Measurements from ENCODE around the gene SPATA17. TPM values are rescaled to one million over a fixed set of nuclear protein-coding genes. Genes with fewer than 3 reads are reported as not detected.

SPATA17 gene
- total and polyA plus RNA-seq, 2 experiments from 2014 or later = 1.00 to 2.9 TPM

GRCh38 chr1:217712925-217713597 is 81.9 kb downstream of the SPATA17 start:
- DNase-seq (ENCODE audit: low spot score) = no peak
- Histone ChIP-seq H3K79me2 (no peaks in the 10 kb centered on the region), H2AFZ (no peak overlapping the region), H3K9me3 (ENCODE audit: low read depth) (no peaks in the 10 kb centered on the region), H3K4me1 (ENCODE audit: insufficient read depth) (no peaks in the 10 kb centered on the region), H3K36me3 (replicated peaks; ENCODE audit: insufficient read depth, low read depth) (no peaks in the 10 kb centered on the region), H3K4me2 (no peak overlapping the region), H3K27ac (no peak overlapping the region), H3K9me2 (replicated peaks; ENCODE audit: insufficient read depth) (no peaks in the 10 kb centered on the region), H3K4me3 (no peak overlapping the region), H3K27me3 (no peaks in the 10 kb centered on the region), H4K20me1 (ENCODE audit: insufficient read depth, poor library complexity, severe bottlenecking) (no peaks in the 10 kb centered on the region)
- WGBS (ENCODE audit: low lambda C conversion rate, missing lambda C conversion rate) = 84% methylated on average over 5 of the region's 5 CpGs
- TF ChIP-seq, protein P1, sequence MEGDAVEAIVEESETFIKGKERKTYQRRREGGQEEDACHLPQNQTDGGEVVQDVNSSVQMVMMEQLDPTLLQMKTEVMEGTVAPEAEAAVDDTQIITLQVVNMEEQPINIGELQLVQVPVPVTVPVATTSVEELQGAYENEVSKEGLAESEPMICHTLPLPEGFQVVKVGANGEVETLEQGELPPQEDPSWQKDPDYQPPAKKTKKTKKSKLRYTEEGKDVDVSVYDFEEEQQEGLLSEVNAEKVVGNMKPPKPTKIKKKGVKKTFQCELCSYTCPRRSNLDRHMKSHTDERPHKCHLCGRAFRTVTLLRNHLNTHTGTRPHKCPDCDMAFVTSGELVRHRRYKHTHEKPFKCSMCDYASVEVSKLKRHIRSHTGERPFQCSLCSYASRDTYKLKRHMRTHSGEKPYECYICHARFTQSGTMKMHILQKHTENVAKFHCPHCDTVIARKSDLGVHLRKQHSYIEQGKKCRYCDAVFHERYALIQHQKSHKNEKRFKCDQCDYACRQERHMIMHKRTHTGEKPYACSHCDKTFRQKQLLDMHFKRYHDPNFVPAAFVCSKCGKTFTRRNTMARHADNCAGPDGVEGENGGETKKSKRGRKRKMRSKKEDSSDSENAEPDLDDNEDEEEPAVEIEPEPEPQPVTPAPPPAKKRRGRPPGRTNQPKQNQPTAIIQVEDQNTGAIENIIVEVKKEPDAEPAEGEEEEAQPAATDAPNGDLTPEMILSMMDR (IDR thresholded peaks at IDR 0.05; ENCODE audit: poor library complexity) = no peak
- TF ChIP-seq EZH2phosphoT487 (IDR thresholded peaks at IDR 0.05; ENCODE audit: low read depth, severe bottlenecking, unreplicated experiment) (no peak), EZH2 (IDR thresholded peaks at IDR 0.05; ENCODE audit: borderline replicate concordance) (no peak)

GRCh38 chr1:217715681-217716080 is 84.5 kb downstream of the SPATA17 start:
- Histone ChIP-seq H3K4me3 (no peak overlapping the region), H3K27ac (no peak overlapping the region), H3K36me3 (replicated peaks; ENCODE audit: insufficient read depth, low read depth) (no peaks in the 10 kb centered on the region), H3K79me2 (no peaks in the 10 kb centered on the region), H4K20me1 (ENCODE audit: insufficient read depth, poor library complexity, severe bottlenecking) (no peaks in the 10 kb centered on the region), H3K4me2 (no peak overlapping the region), H3K4me1 (ENCODE audit: insufficient read depth) (no peaks in the 10 kb centered on the region), H2AFZ (no peak overlapping the region), H3K9me3 (ENCODE audit: low read depth) (no peaks in the 10 kb centered on the region), H3K27me3 (no peaks in the 10 kb centered on the region), H3K9me2 (replicated peaks; ENCODE audit: insufficient read depth) (no peaks in the 10 kb centered on the region)
- TF ChIP-seq, protein P1 (IDR thresholded peaks at IDR 0.05; ENCODE audit: poor library complexity) = no peak
- no peak for TF ChIP-seq EZH2phosphoT487 (IDR thresholded peaks at IDR 0.05; ENCODE audit: low read depth, severe bottlenecking, unreplicated experiment)
- no peak for TF ChIP-seq EZH2 (IDR thresholded peaks at IDR 0.05; ENCODE audit: borderline replicate concordance)
- no peak for DNase-seq (ENCODE audit: low spot score)
- WGBS (ENCODE audit: low lambda C conversion rate, missing lambda C conversion rate) = 95% methylated on average over 4 of the region's 4 CpGs

GRCh38 chr1:217717959-217718358 is 86.8 kb downstream of the SPATA17 start:
- H3K36me3 ChIP-seq (replicated peaks; ENCODE audit: insufficient read depth, low read depth) = no peaks in the 10 kb centered on the region
- DNase-seq (ENCODE audit: low spot score) = no peak

More at GRCh38 chr1:217717959-217718358, 86.8 kb downstream of the SPATA17 start:
- Histone ChIP-seq H3K4me3 (no peak overlapping the region), H3K4me2 (peak overlapping the region; percentile 5), H3K27me3 (no peaks in the 10 kb centered on the region), H3K9me2 (replicated peaks; ENCODE audit: insufficient read depth) (no peaks in the 10 kb centered on the region), H3K79me2 (no peaks in the 10 kb centered on the region), H3K27ac (no peak overlapping the region), H3K4me1 (ENCODE audit: insufficient read depth) (no peaks in the 10 kb centered on the region), H4K20me1 (ENCODE audit: insufficient read depth, poor library complexity, severe bottlenecking) (no peaks in the 10 kb centered on the region), H3K9me3 (ENCODE audit: low read depth) (no peaks in the 10 kb centered on the region), H2AFZ (no peak overlapping the region)
- TF ChIP-seq, protein P1 (IDR thresholded peaks at IDR 0.05; ENCODE audit: poor library complexity) = no peak
- TF ChIP-seq EZH2 (IDR thresholded peaks at IDR 0.05; ENCODE audit: borderline replicate concordance) (no peak), EZH2phosphoT487 (IDR thresholded peaks at IDR 0.05; ENCODE audit: low read depth, severe bottlenecking, unreplicated experiment) (no peak)
- 39% methylated on average over 1 of the region's 1 CpG for WGBS (ENCODE audit: low lambda C conversion rate, missing lambda C conversion rate)

Measured in hepatocyte (in vitro differentiated cells).